Smooth muscle cell (in vitro differentiated cells): ENCODE measurements around the gene RFC4. TPM values are rescaled to one million over a fixed set of nuclear protein-coding genes. Genes with fewer than 3 reads are reported as not detected.

Experiments
- DNase-seq: peaks from one replicate; lab custom pipeline; 2025; ENCODE audit not compliant: unreplicated experiment; lab: John Stamatoyannopoulos, UW
- H2AFZ ChIP-seq: fragments of 200-600 bp; sonication (generic); 2 replicates; pipeline ENCODE4 v1.6.0; 2016; ENCODE audit warnings: antibody characterized with exemption, low read depth, mild to moderate bottlenecking
- H3F3A ChIP-seq: fragments of 200-600 bp; sonication (generic); 2 replicates; pipeline ENCODE4 v1.6.0; 2017; ENCODE audit warnings: antibody characterized with exemption, low read depth
- H3K27ac ChIP-seq: fragments of 200-600 bp; sonication (generic); 2 replicates; pipeline ENCODE4 v1.5.1; 2016; ENCODE audit warnings: low read depth, mild to moderate bottlenecking
- H3K27me3 ChIP-seq: fragments of 200-600 bp; sonication (generic); 2 replicates; pipeline ENCODE4 v1.6.1; 2016; ENCODE audit warnings: low read depth, mild to moderate bottlenecking
- H3K36me3 ChIP-seq: fragments of 200-600 bp; sonication (generic); 2 replicates; pipeline ENCODE4 v1.5.1; 2016; ENCODE audit warnings: low read depth
- H3K4me1 ChIP-seq: fragments of 200-600 bp; sonication (generic); 2 replicates; pipeline ENCODE4 v1.5.1; 2016; ENCODE audit warnings: low read depth
- H3K4me2 ChIP-seq: fragments of 200-600 bp; sonication (generic); 2 replicates; pipeline ENCODE4 v1.6.0; 2016; ENCODE audit warnings: mild to moderate bottlenecking
- H3K4me3 ChIP-seq: fragments of 200-600 bp; sonication (generic); 2 replicates; pipeline ENCODE4 v1.5.1; 2016; ENCODE audit warnings: mild to moderate bottlenecking
- H3K79me2 ChIP-seq: fragments of 200-600 bp; sonication (generic); 2 replicates; pipeline ENCODE4 v1.6.0; 2016; ENCODE audit warnings: low read depth, mild to moderate bottlenecking
- H3K9ac ChIP-seq: fragments of 200-600 bp; sonication (generic); 2 replicates; pipeline ENCODE4 v1.6.0; 2016; ENCODE audit warnings: low read depth
- H3K9me3 ChIP-seq: fragments of 200-600 bp; sonication (generic); replicated peaks from 2 replicates; pipeline ENCODE4 v1.5.1; 2016; ENCODE audit warnings: low read depth
- H4K20me1 ChIP-seq: fragments of 200-600 bp; sonication (generic); 2 replicates; pipeline ENCODE4 v1.6.0; 2016; ENCODE audit warnings: low read depth
- WGBS: methylation state at CpG from one replicate; pipeline ENCODE4 v1.1.7; 2016; ENCODE audit warnings: low lambda C conversion rate; 5-methylcytosine and 5-hydroxymethylcytosine counted together
- polyA plus RNA-seq: library from polyadenylated mRNA; unstranded; fragments of >200 nt; fragmentation: Nextera tagmentation; extraction: Ambion mirVana; gene quantifications from 2 replicates; pipeline ENCODE4 v1.2.1, GENCODE V29; 2016
- total RNA-seq: library from RNA; depleted of rRNA; stranded (reverse); fragments of >200 nt; gene quantifications from 2 replicates; pipeline ENCODE4 v1.2.3, GENCODE V29; 2014
- TF ChIP-seq, protein P1 (sequence below): fragments of 200-600 bp; sonication (generic); IDR thresholded peaks from 2 replicates; pipeline ENCODE4 v1.5.1; 2017; ENCODE audit warnings: borderline replicate concordance, mild to moderate bottlenecking, antibody characterized with exemption; ENCODE audit not compliant: insufficient read depth, poor library complexity, severe bottlenecking

Gene RFC4
- total and polyA plus RNA-seq, 2 experiments from 2014 or later: 27.8 to 45.5 TPM

DNA sequence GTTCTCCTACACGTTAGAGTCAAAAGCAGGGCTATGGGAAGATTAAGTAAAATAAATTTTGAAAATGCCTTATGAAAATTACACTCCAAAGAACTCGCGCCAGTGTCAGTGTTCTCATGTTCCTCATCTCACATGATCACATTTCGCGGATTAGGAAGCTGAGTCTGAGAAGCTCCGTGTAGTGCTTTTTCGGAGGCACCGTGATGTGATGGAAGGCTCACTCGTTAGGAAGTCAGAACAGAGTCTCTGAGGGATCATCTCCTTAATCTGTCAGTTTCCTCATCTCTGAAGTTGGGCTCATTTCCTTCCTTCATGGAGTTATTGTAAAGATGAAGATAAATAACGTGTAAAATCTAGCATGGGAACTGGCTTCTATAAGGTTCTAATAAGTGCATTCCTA is 39.5 kb upstream of the RFC4 start:
- TF ChIP-seq, protein P1, sequence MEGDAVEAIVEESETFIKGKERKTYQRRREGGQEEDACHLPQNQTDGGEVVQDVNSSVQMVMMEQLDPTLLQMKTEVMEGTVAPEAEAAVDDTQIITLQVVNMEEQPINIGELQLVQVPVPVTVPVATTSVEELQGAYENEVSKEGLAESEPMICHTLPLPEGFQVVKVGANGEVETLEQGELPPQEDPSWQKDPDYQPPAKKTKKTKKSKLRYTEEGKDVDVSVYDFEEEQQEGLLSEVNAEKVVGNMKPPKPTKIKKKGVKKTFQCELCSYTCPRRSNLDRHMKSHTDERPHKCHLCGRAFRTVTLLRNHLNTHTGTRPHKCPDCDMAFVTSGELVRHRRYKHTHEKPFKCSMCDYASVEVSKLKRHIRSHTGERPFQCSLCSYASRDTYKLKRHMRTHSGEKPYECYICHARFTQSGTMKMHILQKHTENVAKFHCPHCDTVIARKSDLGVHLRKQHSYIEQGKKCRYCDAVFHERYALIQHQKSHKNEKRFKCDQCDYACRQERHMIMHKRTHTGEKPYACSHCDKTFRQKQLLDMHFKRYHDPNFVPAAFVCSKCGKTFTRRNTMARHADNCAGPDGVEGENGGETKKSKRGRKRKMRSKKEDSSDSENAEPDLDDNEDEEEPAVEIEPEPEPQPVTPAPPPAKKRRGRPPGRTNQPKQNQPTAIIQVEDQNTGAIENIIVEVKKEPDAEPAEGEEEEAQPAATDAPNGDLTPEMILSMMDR: no peak
- Histone ChIP-seq H3K9me3 (no peaks in the 10 kb centered on the region), H3K27ac (no peak overlapping the region), H3K4me1 (no peaks in the 10 kb centered on the region), H3K4me2 (no peak overlapping the region), H2AFZ (no peak overlapping the region), H3K9ac (no peak overlapping the region), H4K20me1 (no peaks in the 10 kb centered on the region), H3K27me3 (peaks cover 21% of the 10 kb centered on the region), H3K4me3 (no peak overlapping the region), H3K36me3 (no peaks in the 10 kb centered on the region), H3F3A (no peaks in the 10 kb centered on the region), H3K79me2 (no peaks in the 10 kb centered on the region)
- 89% methylated on average over 10 of the region's 10 CpGs for WGBS
- DNase-seq: no peak

DNA sequence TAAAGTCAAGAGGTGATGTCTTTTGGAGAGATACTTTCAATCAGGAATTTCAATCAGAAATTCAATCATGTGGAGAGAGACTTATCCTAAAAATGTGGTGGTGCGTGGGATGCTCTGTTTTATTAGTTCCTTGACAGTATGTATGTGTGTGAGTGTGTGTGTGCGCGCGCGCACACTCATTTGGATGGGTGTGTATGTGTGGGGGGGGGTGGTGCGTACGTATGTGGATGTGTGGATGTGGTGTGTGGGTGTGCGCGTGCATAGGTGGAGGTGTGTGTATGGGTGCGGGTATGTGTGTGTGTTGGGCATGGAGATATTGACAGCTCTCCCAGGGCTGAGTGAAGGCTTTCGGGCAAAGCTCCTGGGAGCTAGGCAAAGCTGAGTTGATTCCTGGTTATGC is 38.6 kb upstream of the RFC4 start:
- H2AFZ ChIP-seq: no peak overlapping the region
- no peaks in the 10 kb centered on the region for H3K9me3 ChIP-seq
- WGBS: 84% methylated on average over 11 of the region's 11 CpGs
- no peaks in the 10 kb centered on the region for H3K4me1 ChIP-seq
- H3K27ac ChIP-seq: no peak overlapping the region
- TF ChIP-seq, protein P1: no peak
- no peaks in the 10 kb centered on the region for H3K79me2 ChIP-seq
- H3K27me3 ChIP-seq: peaks cover 21% of the 10 kb centered on the region
- H3K36me3 ChIP-seq: no peaks in the 10 kb centered on the region
- H3K4me2 ChIP-seq: no peak overlapping the region
- no peak overlapping the region for H3K9ac ChIP-seq
- DNase-seq: no peak
- H3K4me3 ChIP-seq: no peak overlapping the region
- no peaks in the 10 kb centered on the region for H3F3A ChIP-seq
- H4K20me1 ChIP-seq: no peaks in the 10 kb centered on the region

DNA sequence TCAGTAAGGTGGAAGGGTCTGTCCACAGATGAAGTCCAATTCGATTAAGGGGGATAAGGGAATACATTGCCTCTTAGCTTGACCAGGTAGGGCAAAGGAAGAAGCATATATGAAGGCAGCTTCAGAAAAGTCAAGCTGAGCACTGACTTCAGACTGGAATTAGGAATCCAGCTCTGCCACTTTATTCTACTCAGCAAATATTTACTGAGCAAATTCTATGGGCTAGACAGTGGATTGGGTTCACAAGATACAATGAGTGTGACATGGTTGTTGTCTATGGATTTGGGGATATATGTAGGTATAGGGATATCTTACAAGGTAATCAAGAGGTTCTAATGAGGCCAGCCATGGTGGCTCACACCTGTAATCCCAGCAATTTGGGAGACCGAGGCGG is 36.8 kb upstream of the RFC4 start:
- H3F3A ChIP-seq: no peaks in the 10 kb centered on the region
- H3K9ac ChIP-seq: no peak overlapping the region
- DNase-seq: no peak
- no peaks in the 10 kb centered on the region for H3K36me3 ChIP-seq
- no peak overlapping the region for H2AFZ ChIP-seq
- H3K9me3 ChIP-seq: no peaks in the 10 kb centered on the region
- no peaks in the 10 kb centered on the region for H4K20me1 ChIP-seq
- no peak overlapping the region for H3K4me2 ChIP-seq
- H3K4me3 ChIP-seq: no peak overlapping the region
- no peaks in the 10 kb centered on the region for H3K4me1 ChIP-seq
- H3K27me3 ChIP-seq: peaks cover 21% of the 10 kb centered on the region
- H3K27ac ChIP-seq: no peak overlapping the region
- TF ChIP-seq, protein P1: no peak
- 91% methylated on average over 3 of the region's 3 CpGs for WGBS
- H3K79me2 ChIP-seq: no peaks in the 10 kb centered on the region

DNA sequence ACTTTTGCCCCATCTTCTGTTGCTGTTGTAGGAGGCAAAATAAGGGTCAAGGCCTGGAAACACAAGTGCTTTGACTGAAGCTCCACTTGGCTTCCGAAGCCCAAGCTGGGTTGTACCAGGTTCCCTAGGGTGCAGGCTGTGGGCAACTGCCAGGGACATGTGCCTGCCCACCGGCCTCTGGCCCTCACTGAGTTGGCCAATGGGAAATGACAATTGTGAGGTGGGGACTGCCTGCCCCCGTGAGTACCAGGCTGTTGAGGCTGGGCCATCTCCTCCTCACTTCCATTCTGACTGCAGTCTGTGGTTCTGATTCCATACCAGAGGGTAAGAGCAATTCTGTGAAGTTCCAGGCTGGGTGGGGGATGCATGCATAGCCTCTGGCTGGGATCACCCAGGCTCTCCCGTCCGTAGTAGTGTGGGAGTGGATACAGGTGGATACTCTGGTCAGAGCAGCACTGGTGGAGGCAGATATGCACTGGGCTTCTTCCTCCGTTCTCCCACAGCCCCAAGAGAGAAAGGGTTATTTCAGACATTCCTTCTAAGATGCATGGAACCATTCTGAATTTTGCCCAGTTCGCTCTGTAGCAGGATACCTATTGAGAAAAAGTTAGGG is 36.2 kb upstream of the RFC4 start, which contains the start of gene ADIPOQ:
Gene ADIPOQ, plus strand, starts transcription at position 285 of the 613 bp plus-strand sequence. CDS start 10,349 bp downstream, outside the sequence.
- Histone ChIP-seq H3K36me3 (no peaks in the 10 kb centered on the region), H3K4me3 (no peak within 1 kb of the TSS), H3K4me2 (no peak within 1 kb of the TSS), H3K4me1 (no peaks in the 10 kb centered on the region), H3K79me2 (no peaks in the 10 kb centered on the region), H3K27me3 (peaks cover 21% of the 10 kb centered on the region), H3K9ac (no peak within 1 kb of the TSS), H3K27ac (no peak within 1 kb of the TSS), H3F3A (no peaks in the 10 kb centered on the region), H4K20me1 (no peaks in the 10 kb centered on the region), H2AFZ (no peak within 1 kb of the TSS), H3K9me3 (no peaks in the 10 kb centered on the region)
- 91% methylated on average over 7 of the region's 7 CpGs for WGBS
- TF ChIP-seq, protein P1: no peak
- no peak for DNase-seq
